ENCODE results near the gene RBBP5.

The RBBP5 gene

GRCh38 chr1:205140113-205140512 is 18.3 kb upstream of the RBBP5 start:
- no peak for TF ChIP-seq CSDC2 (CRISPR knock-in tag; IDR thresholded peaks at IDR 0.05)
- TF ChIP-seq SNAI2 (CRISPR knock-in tag; IDR thresholded peaks at IDR 0.05): no peak
- no peak for TF ChIP-seq ZFP30 (CRISPR knock-in tag; IDR thresholded peaks at IDR 0.05)
- no peak for TF ChIP-seq TCF4 (CRISPR knock-in tag; IDR thresholded peaks at IDR 0.05; ENCODE audit: borderline replicate concordance)
- no peak for TF ChIP-seq ARNTL (CRISPR knock-in tag; IDR thresholded peaks at IDR 0.05; ENCODE audit: borderline replicate concordance, low read depth)
- no peak for TF ChIP-seq PPARA (CRISPR knock-in tag; IDR thresholded peaks at IDR 0.05; ENCODE audit: borderline replicate concordance)
- no peak for TF ChIP-seq PATZ1 (CRISPR knock-in tag; IDR thresholded peaks at IDR 0.05; ENCODE audit: borderline replicate concordance)
- TF ChIP-seq BACH2 (CRISPR knock-in tag; IDR thresholded peaks at IDR 0.05; ENCODE audit: borderline replicate concordance): no peak
- TF ChIP-seq OSR1 (CRISPR knock-in tag; IDR thresholded peaks at IDR 0.05): no peak
- TF ChIP-seq TOX (CRISPR knock-in tag; IDR thresholded peaks at IDR 0.05; ENCODE audit: borderline replicate concordance): no peak
- TF ChIP-seq ISL1 (CRISPR knock-in tag; IDR thresholded peaks at IDR 0.05): no peak
- TF ChIP-seq, protein P1, sequence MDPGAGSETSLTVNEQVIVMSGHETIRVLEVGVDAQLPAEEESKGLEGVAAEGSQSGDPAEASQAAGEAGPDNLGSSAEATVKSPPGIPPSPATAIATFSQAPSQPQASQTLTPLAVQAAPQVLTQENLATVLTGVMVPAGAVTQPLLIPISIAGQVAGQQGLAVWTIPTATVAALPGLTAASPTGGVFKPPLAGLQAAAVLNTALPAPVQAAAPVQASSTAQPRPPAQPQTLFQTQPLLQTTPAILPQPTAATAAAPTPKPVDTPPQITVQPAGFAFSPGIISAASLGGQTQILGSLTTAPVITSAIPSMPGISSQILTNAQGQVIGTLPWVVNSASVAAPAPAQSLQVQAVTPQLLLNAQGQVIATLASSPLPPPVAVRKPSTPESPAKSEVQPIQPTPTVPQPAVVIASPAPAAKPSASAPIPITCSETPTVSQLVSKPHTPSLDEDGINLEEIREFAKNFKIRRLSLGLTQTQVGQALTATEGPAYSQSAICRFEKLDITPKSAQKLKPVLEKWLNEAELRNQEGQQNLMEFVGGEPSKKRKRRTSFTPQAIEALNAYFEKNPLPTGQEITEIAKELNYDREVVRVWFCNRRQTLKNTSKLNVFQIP (CRISPR knock-in tag; IDR thresholded peaks at IDR 0.05; ENCODE audit: borderline replicate concordance, low read depth): no peak
- no peak for TF ChIP-seq ZNF565 (CRISPR knock-in tag; conservative IDR thresholded peaks at IDR 0.05; ENCODE audit: low read depth)
- no peak for TF ChIP-seq ZFP3 (CRISPR knock-in tag; IDR thresholded peaks at IDR 0.05)
- no peak for TF ChIP-seq GLIS3 (CRISPR knock-in tag; IDR thresholded peaks at IDR 0.05)
- no peak for TF ChIP-seq CREB5 (CRISPR knock-in tag; IDR thresholded peaks at IDR 0.05; ENCODE audit: low read depth)
- no peak for ATAC-seq

GRCh38 chr1:205137901-205138300 is 16.1 kb upstream of the RBBP5 start:
- TF ChIP-seq ESRRG (CRISPR knock-in tag; IDR thresholded peaks at IDR 0.05) (no peak), CSDC2 (CRISPR knock-in tag; IDR thresholded peaks at IDR 0.05) (no peak), TCF4 (CRISPR knock-in tag; IDR thresholded peaks at IDR 0.05; ENCODE audit: borderline replicate concordance) (no peak), SNAI2 (CRISPR knock-in tag; IDR thresholded peaks at IDR 0.05) (no peak), CREB5 (CRISPR knock-in tag; IDR thresholded peaks at IDR 0.05; ENCODE audit: low read depth) (no peak), TOX (CRISPR knock-in tag; IDR thresholded peaks at IDR 0.05; ENCODE audit: borderline replicate concordance) (no peak), ZNF70 (CRISPR knock-in tag; IDR thresholded peaks at IDR 0.05) (no peak), PATZ1 (CRISPR knock-in tag; IDR thresholded peaks at IDR 0.05; ENCODE audit: borderline replicate concordance) (no peak), BACH2 (CRISPR knock-in tag; IDR thresholded peaks at IDR 0.05; ENCODE audit: borderline replicate concordance) (no peak), RARB (CRISPR knock-in tag; IDR thresholded peaks at IDR 0.05) (no peak)
- TF ChIP-seq, protein P1 (CRISPR knock-in tag; IDR thresholded peaks at IDR 0.05; ENCODE audit: borderline replicate concordance, low read depth): no peak
- TF ChIP-seq, protein P2, sequence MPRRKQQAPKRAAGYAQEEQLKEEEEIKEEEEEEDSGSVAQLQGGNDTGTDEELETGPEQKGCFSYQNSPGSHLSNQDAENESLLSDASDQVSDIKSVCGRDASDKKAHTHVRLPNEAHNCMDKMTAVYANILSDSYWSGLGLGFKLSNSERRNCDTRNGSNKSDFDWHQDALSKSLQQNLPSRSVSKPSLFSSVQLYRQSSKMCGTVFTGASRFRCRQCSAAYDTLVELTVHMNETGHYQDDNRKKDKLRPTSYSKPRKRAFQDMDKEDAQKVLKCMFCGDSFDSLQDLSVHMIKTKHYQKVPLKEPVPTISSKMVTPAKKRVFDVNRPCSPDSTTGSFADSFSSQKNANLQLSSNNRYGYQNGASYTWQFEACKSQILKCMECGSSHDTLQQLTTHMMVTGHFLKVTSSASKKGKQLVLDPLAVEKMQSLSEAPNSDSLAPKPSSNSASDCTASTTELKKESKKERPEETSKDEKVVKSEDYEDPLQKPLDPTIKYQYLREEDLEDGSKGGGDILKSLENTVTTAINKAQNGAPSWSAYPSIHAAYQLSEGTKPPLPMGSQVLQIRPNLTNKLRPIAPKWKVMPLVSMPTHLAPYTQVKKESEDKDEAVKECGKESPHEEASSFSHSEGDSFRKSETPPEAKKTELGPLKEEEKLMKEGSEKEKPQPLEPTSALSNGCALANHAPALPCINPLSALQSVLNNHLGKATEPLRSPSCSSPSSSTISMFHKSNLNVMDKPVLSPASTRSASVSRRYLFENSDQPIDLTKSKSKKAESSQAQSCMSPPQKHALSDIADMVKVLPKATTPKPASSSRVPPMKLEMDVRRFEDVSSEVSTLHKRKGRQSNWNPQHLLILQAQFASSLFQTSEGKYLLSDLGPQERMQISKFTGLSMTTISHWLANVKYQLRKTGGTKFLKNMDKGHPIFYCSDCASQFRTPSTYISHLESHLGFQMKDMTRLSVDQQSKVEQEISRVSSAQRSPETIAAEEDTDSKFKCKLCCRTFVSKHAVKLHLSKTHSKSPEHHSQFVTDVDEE (CRISPR knock-in tag; IDR thresholded peaks at IDR 0.05): no peak
- ATAC-seq: no peak

Data from SK-N-SH treated with all-trans-retinoic acid at 6 μM for 48 hours (cell line).